RWPE2 (cell line): ENCODE measurements around the gene SAMD10.
A peak's percentile ranks its signal among the peaks of the same experiment; 100 is the strongest.

Source experiments
- ATAC-seq: fragments of 200-7000 bp; cut with Tn5 transposase; 3 replicates; pipeline ENCODE4 v1.9.1; 2021; ENCODE audit warnings: low read depth
- DNase-seq: peaks from one replicate; pipeline ENCODE4 v3.0.0-alpha.2; 2020; ENCODE audit warnings: low spot score
- H3K27ac ChIP-seq: fragments of 450-650 bp; 2 replicates; pipeline ENCODE4 v1.5.1; 2017; ENCODE audit warnings: mild to moderate bottlenecking; ENCODE audit not compliant: poor library complexity, severe bottlenecking
- H3K27me3 ChIP-seq: fragments of 250-450 bp; sonication (Bioruptor Pico); 2 replicates; pipeline ENCODE4 v1.5.1; 2021; ENCODE audit warnings: mild to moderate bottlenecking, moderate library complexity; ENCODE audit not compliant: insufficient read depth, poor library complexity, severe bottlenecking
- H3K36me3 ChIP-seq: fragments of 250-450 bp; sonication (Bioruptor Pico); 2 replicates; pipeline ENCODE4 v1.5.1; 2020; ENCODE audit warnings: low read depth, mild to moderate bottlenecking, moderate library complexity
- H3K4me1 ChIP-seq: fragments of 250-450 bp; sonication (Bioruptor Pico); 2 replicates; pipeline ENCODE4 v1.5.1; 2021; ENCODE audit warnings: mild to moderate bottlenecking, moderate library complexity; ENCODE audit not compliant: insufficient read depth, poor library complexity, severe bottlenecking
- H3K4me3 ChIP-seq: fragments of 250-450 bp; sonication (Bioruptor Pico); 2 replicates; pipeline ENCODE4 v1.5.1; 2021; ENCODE audit warnings: mild to moderate bottlenecking, moderate library complexity; ENCODE audit not compliant: severe bottlenecking
- H3K9me3 ChIP-seq: fragments of 250-450 bp; sonication (Bioruptor Pico); 2 replicates; pipeline ENCODE4 v1.5.1; 2021; ENCODE audit warnings: mild to moderate bottlenecking, moderate library complexity; ENCODE audit not compliant: severe bottlenecking
- CTCF ChIP-seq: fragments of 450-650 bp; IDR thresholded peaks from one replicate; pipeline ENCODE4 v1.5.1; 2017; ENCODE audit warnings: mild to moderate bottlenecking, moderate library complexity; ENCODE audit not compliant: poor library complexity, severe bottlenecking

Gene SAMD10

GRCh38 chr20:63953764-63954429, 25.5 kb downstream of the SAMD10 start:
- no peak for DNase-seq
- Histone ChIP-seq H3K9me3 (no peaks in the 10 kb centered on the region), H3K36me3 (peaks cover 9% of the 10 kb centered on the region), H3K27ac (no peak overlapping the region), H3K4me3 (no peak overlapping the region), H3K27me3 (no peaks in the 10 kb centered on the region), H3K4me1 (peaks cover 15% of the 10 kb centered on the region)
- no peak for ATAC-seq
- no peak for TF ChIP-seq CTCF

GRCh38 chr20:63952769-63953168, 26.7 kb downstream of the SAMD10 start:
- H3K4me3 ChIP-seq: no peak overlapping the region
- DNase-seq (no peak), ATAC-seq (no peak)
- peaks cover 8% of the 10 kb centered on the region for H3K36me3 ChIP-seq
- no peaks in the 10 kb centered on the region for H3K9me3 ChIP-seq
- peaks cover 14% of the 10 kb centered on the region for H3K4me1 ChIP-seq
- no peak for TF ChIP-seq CTCF
- no peak overlapping the region for H3K27ac ChIP-seq
- no peaks in the 10 kb centered on the region for H3K27me3 ChIP-seq

- H3K36me3 ChIP-seq: peaks cover 8% of the 10 kb centered on the region
- no peak for TF ChIP-seq CTCF
- H3K4me1 ChIP-seq: peaks cover 9% of the 10 kb centered on the region
- no peaks in the 10 kb centered on the region for H3K9me3 ChIP-seq
- DNase-seq (peak; percentile 87), ATAC-seq (no peak)
- no peak overlapping the region for H3K4me3 ChIP-seq
- H3K27me3 ChIP-seq: no peaks in the 10 kb centered on the region
- H3K27ac ChIP-seq: no peak overlapping the region
Observed at GRCh38 chr20:63952210-63952535, 27.3 kb downstream of the SAMD10 start.

- H3K4me1 ChIP-seq: peaks cover 9% of the 10 kb centered on the region
- no peaks in the 10 kb centered on the region for H3K9me3 ChIP-seq
- no peak overlapping the region for H3K27ac ChIP-seq
- ATAC-seq (no peak), DNase-seq (no peak)
- H3K36me3 ChIP-seq: peaks cover 8% of the 10 kb centered on the region
- TF ChIP-seq CTCF: no peak
- H3K27me3 ChIP-seq: no peaks in the 10 kb centered on the region
- no peak overlapping the region for H3K4me3 ChIP-seq
Observed at GRCh38 chr20:63951398-63952209, 27.8 kb downstream of the SAMD10 start.
